GM15510 (cell line): ENCODE data around the gene SRSF1.

ENCODE experiments used
- POLR2A ChIP-seq: IDR thresholded peaks from 3 replicates; pipeline ENCODE4 v1.6.1; 2011; ENCODE audit warnings: borderline replicate concordance; ENCODE audit not compliant: insufficient read length; ENCODE audit errors: extremely low read depth

The SRSF1 gene

GRCh38 chr17:58039975-58040374 is 32.9 kb upstream of the SRSF1 start:
- TF ChIP-seq POLR2A: no peak

GRCh38 chr17:58032691-58033415 is 25.8 kb upstream of the SRSF1 start:
- no peak for TF ChIP-seq POLR2A

- TF ChIP-seq POLR2A: no peak
These were observed 21.5 kb upstream of the SRSF1 start for GRCh38 chr17:58028578-58028977.

- TF ChIP-seq POLR2A: no peak
These were observed 13.4 kb upstream of the SRSF1 start for GRCh38 chr17:58020401-58020800.

GRCh38 chr17:58019521-58019920 is 12.5 kb upstream of the SRSF1 start:
- no peak for TF ChIP-seq POLR2A

GRCh38 chr17:58019039-58019438 is 12.0 kb upstream of the SRSF1 start:
- no peak for TF ChIP-seq POLR2A

GRCh38 chr17:58010067-58010799 is 3.2 kb upstream of the SRSF1 start:
- TF ChIP-seq POLR2A: no peak

- no peak for TF ChIP-seq POLR2A
These were observed 998 bp upstream of the SRSF1 start for GRCh38 chr17:58007781-58008706.

GRCh38 chr17:58006560-58006923 is 504 bp downstream of the SRSF1 start:
- TF ChIP-seq POLR2A: no peak

GRCh38 chr17:58005728-58006559 is 1.1 kb downstream of the SRSF1 start:
- TF ChIP-seq POLR2A: no peak

- TF ChIP-seq POLR2A: no peak
These were observed 1.9 kb downstream of the SRSF1 start for GRCh38 chr17:58005031-58005727.

- no peak for TF ChIP-seq POLR2A
These were observed 3.0 kb downstream of the SRSF1 start for GRCh38 chr17:58004060-58004459.

GRCh38 chr17:58002973-58003372 is 4.1 kb downstream of the SRSF1 start:
- no peak for TF ChIP-seq POLR2A

GRCh38 chr17:58002154-58002948 is 4.7 kb downstream of the SRSF1 start:
- no peak for TF ChIP-seq POLR2A
